Stimulated activated memory B cell treated with anti-CD40 and anti-IgM and Interleukin-4, amounts not matched to agents 10 μg/mL and 1 μg/mL and 100 μg/mL, for 72 hours (primary cell): ENCODE measurements around the gene LAIR1.

Experiments
- ATAC-seq: fragments of 150-1000 bp; cut with Tn5 transposase; 2 replicates; pipeline ENCODE4 v1.10.0; 2021
- H3K27ac Mint-ChIP-seq: one replicate; pipeline ENCODE4 v1.8.0; 2022; ENCODE audit warnings: mild to moderate bottlenecking, mixed read lengths
- H3K27me3 Mint-ChIP-seq: one replicate; pipeline ENCODE4 v1.8.0; 2022; ENCODE audit warnings: mixed read lengths
- H3K36me3 Mint-ChIP-seq: one replicate; pipeline ENCODE4 v1.8.0; 2022; ENCODE audit warnings: mixed read lengths
- H3K4me1 Mint-ChIP-seq: one replicate; pipeline ENCODE4 v1.8.0; 2022; ENCODE audit warnings: mixed read lengths
- H3K4me3 Mint-ChIP-seq: one replicate; pipeline ENCODE4 v1.8.0; 2022; ENCODE audit warnings: mild to moderate bottlenecking, moderate library complexity, mixed read lengths
- H3K9me3 Mint-ChIP-seq: one replicate; pipeline ENCODE4 v1.8.0; 2022; ENCODE audit warnings: mixed read lengths

Gene LAIR1

DNA sequence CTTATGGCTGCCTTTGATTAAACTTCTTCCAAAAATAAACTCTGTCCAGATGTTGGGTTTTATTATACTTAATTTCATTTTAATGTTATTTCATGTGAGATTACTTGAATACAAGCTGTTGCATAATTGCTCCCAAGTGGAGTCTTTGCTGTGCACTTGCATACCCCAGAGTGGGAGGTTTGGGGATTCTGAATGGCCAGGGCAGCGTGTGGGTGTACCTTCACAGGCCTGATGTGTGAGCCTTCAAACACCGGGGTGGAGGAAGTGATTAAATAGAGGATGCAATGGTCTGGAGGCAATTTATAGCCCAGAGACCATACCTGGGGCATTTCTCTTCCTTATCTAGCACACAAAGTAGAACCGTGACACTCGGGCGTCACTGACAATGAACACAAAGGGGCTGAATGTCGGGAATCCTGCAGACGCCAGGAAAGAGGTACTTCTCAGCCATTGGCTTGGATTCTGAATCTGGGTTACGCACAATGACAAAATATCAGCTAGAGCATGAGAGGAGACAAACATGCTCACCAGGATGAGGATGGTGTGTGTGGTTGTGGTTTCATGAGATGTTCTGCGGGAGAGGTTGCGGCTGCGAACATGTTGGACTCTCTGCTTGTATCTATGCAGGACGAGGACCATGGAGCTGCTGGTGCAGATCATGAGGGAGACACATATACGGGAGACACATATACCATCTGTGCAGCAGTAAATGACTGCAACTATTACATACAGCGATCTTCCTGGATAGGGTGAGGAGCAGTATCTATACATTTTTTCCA is 44.6 kb downstream of the LAIR1 start:
- Mint-ChIP-seq H3K27ac (no peak overlapping the region), H3K4me3 (no peak overlapping the region), H3K9me3 (peaks cover 3% of the 10 kb centered on the region)

DNA sequence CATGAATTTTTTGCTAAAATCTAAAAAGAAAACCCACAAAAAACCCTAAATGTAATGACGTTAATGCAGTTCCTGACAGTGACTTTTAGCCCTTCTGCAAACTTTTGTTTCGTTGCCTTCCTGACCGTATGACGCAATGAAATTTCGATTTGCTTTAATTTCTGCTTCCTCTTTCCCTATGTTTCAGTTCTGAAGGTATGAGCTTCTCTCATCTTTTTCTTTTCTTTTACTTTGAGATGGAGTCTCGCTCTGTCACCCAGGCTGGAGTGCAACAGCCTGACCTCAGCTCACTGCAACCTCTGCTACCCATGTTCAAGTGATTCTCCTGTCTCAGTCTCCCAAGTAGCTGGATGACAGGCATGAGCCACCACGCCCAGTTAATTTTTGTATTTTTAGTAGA is 45.7 kb downstream of the LAIR1 start:
- peaks cover 13% of the 10 kb centered on the region for H3K4me1 Mint-ChIP-seq
- no peaks in the 10 kb centered on the region for H3K27me3 Mint-ChIP-seq
- peak overlapping the region; percentile 54 for H3K4me3 Mint-ChIP-seq
- no peaks in the 10 kb centered on the region for H3K36me3 Mint-ChIP-seq
- H3K27ac Mint-ChIP-seq: peak overlapping the region; percentile 55
- peak; percentile 64 for ATAC-seq
- peaks cover 3% of the 10 kb centered on the region for H3K9me3 Mint-ChIP-seq

More for the DNA sequence above, 44.6 kb downstream of the LAIR1 start:
- peaks cover 17% of the 10 kb centered on the region for H3K4me1 Mint-ChIP-seq
- H3K36me3 Mint-ChIP-seq: no peaks in the 10 kb centered on the region
- ATAC-seq: no peak
- no peaks in the 10 kb centered on the region for H3K27me3 Mint-ChIP-seq

- peaks cover 17% of the 10 kb centered on the region for H3K4me1 Mint-ChIP-seq
- no peaks in the 10 kb centered on the region for H3K36me3 Mint-ChIP-seq
- H3K4me3 Mint-ChIP-seq: no peak overlapping the region
- H3K9me3 Mint-ChIP-seq: peaks cover 3% of the 10 kb centered on the region
- ATAC-seq: no peak
- H3K27ac Mint-ChIP-seq: no peak overlapping the region
- no peaks in the 10 kb centered on the region for H3K27me3 Mint-ChIP-seq
These were observed 46.8 kb downstream of the LAIR1 start for GRCh38 chr19:54317965-54318240.

- Mint-ChIP-seq H3K4me1 (peaks cover 23% of the 10 kb centered on the region), H3K27ac (no peak overlapping the region), H3K9me3 (peaks cover 3% of the 10 kb centered on the region), H3K27me3 (peaks cover 5% of the 10 kb centered on the region), H3K4me3 (no peak overlapping the region), H3K36me3 (no peaks in the 10 kb centered on the region)
- ATAC-seq: no peak
These were observed 47.4 kb downstream of the LAIR1 start for GRCh38 chr19:54317108-54317964.

- H3K27ac Mint-ChIP-seq: no peak overlapping the region
- H3K4me1 Mint-ChIP-seq: peaks cover 28% of the 10 kb centered on the region
- ATAC-seq: no peak
- H3K4me3 Mint-ChIP-seq: no peak overlapping the region
- H3K27me3 Mint-ChIP-seq: peaks cover 10% of the 10 kb centered on the region
- H3K9me3 Mint-ChIP-seq: peaks cover 2% of the 10 kb centered on the region
- no peaks in the 10 kb centered on the region for H3K36me3 Mint-ChIP-seq
These were observed 48.0 kb downstream of the LAIR1 start for GRCh38 chr19:54316746-54317107.

- Mint-ChIP-seq H3K27ac (no peak overlapping the region), H3K4me1 (peaks cover 28% of the 10 kb centered on the region), H3K4me3 (no peak overlapping the region), H3K9me3 (no peaks in the 10 kb centered on the region), H3K27me3 (peaks cover 16% of the 10 kb centered on the region), H3K36me3 (no peaks in the 10 kb centered on the region)
- no peak for ATAC-seq
These were observed 48.8 kb downstream of the LAIR1 start for GRCh38 chr19:54315956-54316355.

GRCh38 chr19:54312436-54313377 is 52.0 kb downstream of the LAIR1 start, which contains the start of gene LILRA5:
Gene LILRA5 (minus strand): TSS chr19:54313166. CDS start chr19:54313019, 147 bp downstream.
- ATAC-seq: peak; percentile 91
- Mint-ChIP-seq H3K4me1 (peaks cover 14% of the 10 kb centered on the region), H3K9me3 (no peaks in the 10 kb centered on the region), H3K4me3 (no peak within 1 kb of the TSS), H3K36me3 (no peaks in the 10 kb centered on the region), H3K27me3 (peaks cover 33% of the 10 kb centered on the region), H3K27ac (no peak within 1 kb of the TSS)

GRCh38 chr19:54312011-54312410 is 52.7 kb downstream of the LAIR1 start:
- no peaks in the 10 kb centered on the region for H3K9me3 Mint-ChIP-seq
- no peak overlapping the region for H3K27ac Mint-ChIP-seq
- H3K4me3 Mint-ChIP-seq: no peak overlapping the region

DNA sequence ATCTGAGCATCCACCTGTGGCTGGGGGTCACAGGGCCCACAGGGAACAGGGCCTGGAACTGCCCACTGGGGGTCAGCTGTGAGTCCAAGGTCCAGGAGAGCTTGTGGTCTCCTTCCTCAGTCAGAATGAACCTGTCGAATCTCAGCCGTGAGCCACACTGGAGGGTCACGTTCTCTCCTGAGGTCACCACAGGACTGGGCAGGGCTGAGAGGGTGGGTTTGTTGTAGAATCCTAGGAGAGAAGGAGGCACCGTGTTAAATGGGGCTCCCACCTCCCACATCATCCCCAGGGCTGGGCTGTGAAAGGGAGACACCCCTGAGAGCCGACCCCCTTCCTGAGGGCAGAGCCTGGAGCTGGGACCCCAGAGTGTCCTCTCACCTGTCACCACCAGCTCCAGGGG is 53.2 kb downstream of the LAIR1 start:
- Mint-ChIP-seq H3K4me3 (no peak overlapping the region), H3K27me3 (peaks cover 46% of the 10 kb centered on the region), H3K4me1 (peaks cover 14% of the 10 kb centered on the region), H3K9me3 (no peaks in the 10 kb centered on the region), H3K36me3 (no peaks in the 10 kb centered on the region), H3K27ac (no peak overlapping the region)
- no peak for ATAC-seq

More at GRCh38 chr19:54312011-54312410, 52.7 kb downstream of the LAIR1 start:
- H3K36me3 Mint-ChIP-seq: no peaks in the 10 kb centered on the region
- peaks cover 40% of the 10 kb centered on the region for H3K27me3 Mint-ChIP-seq
- no peak for ATAC-seq
- H3K4me1 Mint-ChIP-seq: peaks cover 14% of the 10 kb centered on the region

- H3K4me3 Mint-ChIP-seq: no peak overlapping the region
- H3K27ac Mint-ChIP-seq: no peak overlapping the region
- peaks cover 14% of the 10 kb centered on the region for H3K4me1 Mint-ChIP-seq
- no peaks in the 10 kb centered on the region for H3K36me3 Mint-ChIP-seq
- H3K27me3 Mint-ChIP-seq: peaks cover 55% of the 10 kb centered on the region
- no peaks in the 10 kb centered on the region for H3K9me3 Mint-ChIP-seq
- ATAC-seq: no peak
These were observed 54.2 kb downstream of the LAIR1 start for GRCh38 chr19:54310543-54310942.

GRCh38 chr19:54309811-54310210 is 54.9 kb downstream of the LAIR1 start:
- Mint-ChIP-seq H3K27me3 (peaks cover 62% of the 10 kb centered on the region), H3K4me1 (peaks cover 17% of the 10 kb centered on the region), H3K4me3 (no peak overlapping the region), H3K9me3 (no peaks in the 10 kb centered on the region), H3K36me3 (no peaks in the 10 kb centered on the region), H3K27ac (no peak overlapping the region)
- no peak for ATAC-seq

DNA sequence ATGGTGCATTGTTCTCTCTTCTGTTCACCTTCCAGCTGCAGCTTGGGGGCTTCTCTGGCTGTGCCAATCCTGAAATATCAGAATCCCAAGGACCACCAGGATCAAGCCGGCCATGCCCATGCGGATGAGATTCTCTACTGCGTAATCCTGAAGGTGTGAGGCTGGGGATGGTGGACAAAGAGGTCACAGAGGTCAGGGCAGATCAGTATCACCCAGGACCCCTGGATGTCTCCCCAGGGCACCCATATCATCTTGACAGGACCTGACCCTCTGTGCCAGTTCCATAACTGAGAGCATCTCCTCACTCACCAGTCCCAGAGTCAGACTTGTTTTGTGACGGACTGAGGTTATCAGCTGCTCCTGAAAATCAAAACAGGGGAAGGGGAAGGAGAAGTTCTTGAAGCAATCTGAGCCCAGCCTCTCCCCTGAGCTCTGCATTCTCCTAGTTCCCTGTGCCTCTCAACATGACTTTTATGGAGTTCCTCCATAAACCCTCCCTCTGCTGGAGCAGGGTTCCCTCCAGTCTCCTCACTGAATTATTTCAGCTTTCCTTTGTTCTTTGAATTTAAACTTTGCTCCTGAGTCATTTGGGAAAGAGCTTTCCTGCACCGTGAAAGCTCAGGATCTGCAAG is 57.2 kb downstream of the LAIR1 start:
- H3K4me1 Mint-ChIP-seq: peaks cover 13% of the 10 kb centered on the region
- H3K27me3 Mint-ChIP-seq: peaks cover 81% of the 10 kb centered on the region
- no peak overlapping the region for H3K4me3 Mint-ChIP-seq
- no peak for ATAC-seq
- no peaks in the 10 kb centered on the region for H3K36me3 Mint-ChIP-seq
- no peaks in the 10 kb centered on the region for H3K9me3 Mint-ChIP-seq
- no peak overlapping the region for H3K27ac Mint-ChIP-seq

DNA sequence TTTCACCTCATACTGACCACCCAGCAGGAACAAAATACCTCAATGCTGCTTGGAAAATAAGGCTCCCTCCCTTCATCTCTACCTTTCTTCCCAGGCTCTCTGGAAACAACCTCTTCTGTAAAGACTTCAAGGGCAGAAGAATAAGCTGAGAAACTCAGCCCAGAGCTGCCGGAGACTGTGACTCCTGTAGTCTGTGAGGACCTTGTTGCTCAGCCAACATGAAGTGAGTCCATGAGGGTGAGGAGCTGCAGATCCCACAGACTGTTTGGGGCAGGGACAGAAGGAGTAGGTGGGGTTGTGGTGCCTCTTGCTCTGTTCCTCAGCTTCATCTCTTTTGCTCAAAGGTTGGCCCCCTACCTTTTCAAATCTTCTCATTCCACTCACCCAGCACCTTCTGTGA is 59.6 kb downstream of the LAIR1 start:
- Mint-ChIP-seq H3K4me1 (peaks cover 6% of the 10 kb centered on the region), H3K4me3 (no peak overlapping the region), H3K27ac (no peak overlapping the region), H3K27me3 (peaks cover 78% of the 10 kb centered on the region), H3K36me3 (no peaks in the 10 kb centered on the region), H3K9me3 (no peaks in the 10 kb centered on the region)
- no peak for ATAC-seq

- no peaks in the 10 kb centered on the region for H3K36me3 Mint-ChIP-seq
- H3K4me3 Mint-ChIP-seq: no peak overlapping the region
- no peak for ATAC-seq
- H3K4me1 Mint-ChIP-seq: peaks cover 11% of the 10 kb centered on the region
- no peaks in the 10 kb centered on the region for H3K9me3 Mint-ChIP-seq
- H3K27ac Mint-ChIP-seq: no peak overlapping the region
- peaks cover 75% of the 10 kb centered on the region for H3K27me3 Mint-ChIP-seq
These were observed 62.5 kb downstream of the LAIR1 start for GRCh38 chr19:54302257-54302656.
